Skeletal muscle cell (primary cell): ENCODE measurements around the gene NPFF.

Source experiments
- DNase-seq: peaks from one replicate; pipeline ENCODE4 v3.0.0-alpha.2; 2010; ENCODE audit warnings: low read depth
- H3K4me3 ChIP-seq: 2 replicates; pipeline ENCODE4 v1.5.1; 2011; ENCODE audit warnings: low read depth, mild to moderate bottlenecking, control low read depth, low read length, moderate library complexity

The NPFF gene

GRCh38 chr12:53459097-53459496 is 48.2 kb downstream of the NPFF start:
- no peak overlapping the region for H3K4me3 ChIP-seq
- no peak for DNase-seq
